NCI-H1048 (cell line): ENCODE measurements around the gene GMIP.
A peak's percentile ranks its signal among the peaks of the same experiment; 100 is the strongest.
"Not testable (repeated sequence)": the region's sequence is repeated elsewhere in the genome, so short reads cannot be mapped to it uniquely, and the experiment has no call there.

Source experiments
- DNase-seq: peaks from one replicate; lab custom pipeline; 2025; lab: John Stamatoyannopoulos, UW

The GMIP gene

DNA sequence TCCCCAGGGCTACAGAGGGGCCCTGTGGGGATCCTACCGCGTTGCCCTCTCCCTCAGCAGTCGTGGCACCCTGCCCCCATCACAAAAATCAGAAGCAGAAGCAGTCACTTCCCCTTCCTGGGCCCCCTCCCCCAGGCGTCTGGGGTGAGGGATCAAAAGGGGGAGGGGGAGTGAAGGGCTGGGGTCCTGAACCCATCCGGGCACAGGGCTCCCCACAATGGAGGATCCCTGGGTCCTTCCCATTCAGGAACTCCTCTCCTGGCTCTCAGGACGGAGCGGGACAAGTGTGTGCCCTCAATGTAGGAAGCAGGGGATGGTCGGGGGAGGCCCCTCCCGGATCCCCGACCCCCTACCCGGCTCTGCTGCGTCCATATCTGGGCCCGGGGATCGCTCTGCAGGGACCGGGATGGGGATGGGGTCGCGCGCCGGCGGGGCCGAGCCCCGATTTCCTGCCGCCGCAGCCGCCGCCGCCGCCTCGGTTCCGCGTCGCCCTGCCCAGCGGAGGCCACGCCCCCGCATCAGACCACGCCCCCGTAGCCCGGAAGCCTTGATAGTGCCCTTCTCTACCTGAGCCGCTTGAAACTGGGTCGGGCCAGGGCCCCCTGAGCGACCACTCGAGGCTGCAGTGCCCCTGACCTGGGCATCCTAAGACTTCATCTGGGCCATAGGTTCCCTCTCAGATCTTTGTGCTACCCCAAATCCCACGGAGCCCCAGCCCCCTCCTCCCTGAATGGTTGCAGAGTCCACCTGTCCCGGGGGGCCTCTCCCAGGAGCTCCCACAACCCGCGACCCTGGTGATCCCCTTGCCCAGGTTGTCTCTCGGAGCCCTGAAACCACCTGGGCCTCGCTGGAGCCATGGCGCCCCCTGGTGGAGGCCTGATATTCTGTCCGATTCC, at the start of gene GMIP:
GMIP (minus strand) TSS at position 500 of the 896 bp plus-strand sequence; CDS start at position 372, 128 bp downstream.
- DNase-seq: peak; percentile 30

GRCh38 chr19:19691683-19692082, 48.2 kb upstream of the GMIP start:
- DNase-seq: no peak

GRCh38 chr19:19689023-19689422, 45.6 kb upstream of the GMIP start:
- not testable (repeated sequence) for DNase-seq

DNA sequence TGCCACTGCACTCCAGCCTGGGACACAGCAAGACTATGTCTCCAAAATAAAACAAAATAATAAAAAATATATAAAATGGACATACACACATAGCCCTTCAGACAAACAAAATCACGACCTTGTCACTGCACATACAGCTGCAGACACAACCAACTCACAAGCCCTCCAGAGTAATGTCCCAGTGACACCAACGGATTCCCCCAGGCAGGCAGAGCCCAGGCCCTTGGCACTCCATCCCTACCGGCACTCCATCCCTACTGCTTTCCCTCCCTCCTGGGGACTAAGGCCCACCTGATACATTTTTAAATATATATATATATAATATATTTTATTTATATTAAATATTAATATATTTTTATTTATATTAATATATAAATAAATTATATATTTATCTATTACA, 43.6 kb upstream of the GMIP start:
- DNase-seq: no peak

DNA sequence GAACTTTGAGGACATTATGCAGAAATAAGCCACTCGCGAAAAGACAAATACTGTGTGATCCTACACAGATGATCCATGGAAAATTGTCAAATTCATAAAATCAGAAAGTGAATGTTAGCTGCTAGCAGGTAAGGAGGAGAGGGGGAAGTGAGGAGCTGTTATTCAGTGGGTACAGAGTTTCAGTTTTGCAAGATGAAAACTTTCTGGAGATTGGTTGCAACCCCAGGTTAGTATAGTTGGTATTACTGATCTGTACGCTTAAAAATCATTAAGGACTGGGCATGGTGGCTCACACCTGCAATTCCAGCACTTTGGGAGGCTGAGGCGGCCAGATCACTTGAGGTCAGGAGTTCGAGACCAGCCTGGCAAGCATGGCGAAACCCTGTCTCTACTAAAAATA, 43.1 kb upstream of the GMIP start:
- no peak for DNase-seq

- DNase-seq: not testable (repeated sequence)
Observed at GRCh38 chr19:19686119-19686518, 42.7 kb upstream of the GMIP start.

DNA sequence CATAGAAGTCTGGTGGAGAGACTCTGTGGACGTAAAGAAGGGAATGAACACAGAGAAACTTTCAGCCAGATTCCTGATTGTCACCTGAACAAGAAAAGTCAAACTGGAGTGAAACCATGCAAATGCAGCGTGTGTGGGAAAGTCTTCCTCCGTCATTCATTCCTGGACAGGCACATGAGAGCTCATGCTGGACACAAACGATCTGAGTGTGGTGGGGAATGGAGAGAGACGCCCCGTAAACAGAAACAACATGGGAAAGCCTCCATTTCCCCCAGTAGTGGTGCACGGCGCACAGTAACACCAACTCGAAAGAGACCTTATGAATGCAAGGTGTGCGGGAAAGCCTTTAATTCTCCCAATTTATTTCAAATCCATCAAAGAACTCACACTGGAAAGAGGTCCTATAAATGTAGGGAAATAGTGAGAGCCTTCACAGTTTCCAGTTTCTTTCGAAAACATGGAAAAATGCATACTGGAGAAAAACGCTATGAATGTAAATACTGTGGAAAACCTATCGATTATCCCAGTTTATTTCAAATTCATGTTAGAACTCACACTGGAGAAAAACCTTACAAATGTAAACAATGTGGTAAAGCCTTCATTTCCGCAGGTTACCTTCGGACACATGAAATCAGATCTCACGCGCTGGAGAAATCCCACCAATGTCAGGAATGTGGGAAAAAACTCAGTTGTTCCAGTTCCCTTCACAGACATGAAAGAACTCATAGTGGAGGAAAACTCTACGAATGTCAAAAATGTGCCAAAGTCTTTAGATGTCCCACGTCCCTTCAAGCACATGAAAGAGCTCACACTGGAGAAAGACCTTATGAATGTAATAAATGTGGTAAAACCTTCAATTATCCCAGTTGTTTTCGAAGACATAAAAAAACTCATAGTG, 36.0 kb upstream of the GMIP start:
- DNase-seq: no peak

DNA sequence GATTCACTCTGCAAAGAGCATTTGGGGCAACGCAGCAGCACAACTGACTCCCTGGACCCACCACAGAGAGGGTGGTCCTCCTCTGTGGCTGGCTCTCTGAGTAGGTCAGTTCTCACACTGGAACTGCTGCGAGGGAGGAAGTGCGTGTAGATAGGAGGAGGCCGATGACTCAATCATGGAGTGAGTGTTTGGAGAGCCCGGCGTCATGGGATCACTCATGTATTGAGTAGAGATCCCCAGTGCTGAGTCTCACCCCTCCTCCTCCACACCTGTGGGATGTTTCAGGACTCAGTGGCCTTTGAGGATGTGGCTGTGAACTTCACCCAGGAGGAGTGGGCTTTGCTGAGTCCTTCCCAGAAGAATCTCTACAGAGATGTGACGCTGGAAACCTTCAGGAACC, 34.1 kb upstream of the GMIP start:
- DNase-seq: no peak

DNA sequence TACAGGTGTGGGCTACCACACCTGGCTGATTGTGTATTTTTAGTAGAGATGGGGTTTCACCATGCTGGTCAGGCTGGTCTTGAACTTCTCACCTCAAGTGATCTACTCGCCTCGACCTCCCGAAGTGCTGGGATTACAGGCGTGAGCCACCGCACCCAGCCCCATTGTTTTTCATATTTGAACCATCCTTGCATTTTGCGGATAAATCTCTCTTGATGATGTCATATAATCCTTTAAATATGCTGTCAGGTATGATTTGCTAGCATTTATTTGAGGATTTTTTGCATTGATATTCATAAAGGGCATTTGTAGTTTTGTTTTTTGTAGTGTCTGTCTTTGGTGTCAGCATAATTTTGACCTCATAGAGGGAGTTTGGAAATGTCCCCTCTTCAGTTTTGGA, 30.9 kb upstream of the GMIP start:
- DNase-seq: no peak

- no peak for DNase-seq
Observed at GRCh38 chr19:19672816-19673215, 29.4 kb upstream of the GMIP start.

DNA sequence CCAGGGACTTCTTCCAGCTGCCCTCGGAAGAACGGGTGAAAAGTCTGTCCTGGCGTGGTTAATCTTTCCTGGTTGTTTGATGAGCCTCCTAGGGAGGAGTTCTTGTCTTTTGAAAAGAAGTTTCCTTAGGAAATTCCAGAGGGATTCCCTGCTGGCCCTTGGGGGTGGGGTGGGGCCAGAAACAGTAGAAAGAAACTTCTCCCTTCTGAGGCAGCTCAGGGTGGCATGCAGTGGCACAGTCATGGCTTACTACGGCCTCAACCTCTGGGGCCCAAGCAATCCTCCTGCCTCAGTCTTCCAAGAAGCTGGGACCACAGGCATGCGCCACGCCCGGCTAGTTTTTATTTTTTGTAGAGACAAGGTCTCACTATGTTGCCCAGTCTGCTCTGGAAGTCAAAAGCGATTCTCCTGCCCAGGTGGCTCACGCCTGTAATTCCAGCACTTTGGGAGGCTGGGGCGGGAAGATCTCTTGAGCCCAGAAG, 26.7 kb upstream of the GMIP start:
- DNase-seq: no peak

DNA sequence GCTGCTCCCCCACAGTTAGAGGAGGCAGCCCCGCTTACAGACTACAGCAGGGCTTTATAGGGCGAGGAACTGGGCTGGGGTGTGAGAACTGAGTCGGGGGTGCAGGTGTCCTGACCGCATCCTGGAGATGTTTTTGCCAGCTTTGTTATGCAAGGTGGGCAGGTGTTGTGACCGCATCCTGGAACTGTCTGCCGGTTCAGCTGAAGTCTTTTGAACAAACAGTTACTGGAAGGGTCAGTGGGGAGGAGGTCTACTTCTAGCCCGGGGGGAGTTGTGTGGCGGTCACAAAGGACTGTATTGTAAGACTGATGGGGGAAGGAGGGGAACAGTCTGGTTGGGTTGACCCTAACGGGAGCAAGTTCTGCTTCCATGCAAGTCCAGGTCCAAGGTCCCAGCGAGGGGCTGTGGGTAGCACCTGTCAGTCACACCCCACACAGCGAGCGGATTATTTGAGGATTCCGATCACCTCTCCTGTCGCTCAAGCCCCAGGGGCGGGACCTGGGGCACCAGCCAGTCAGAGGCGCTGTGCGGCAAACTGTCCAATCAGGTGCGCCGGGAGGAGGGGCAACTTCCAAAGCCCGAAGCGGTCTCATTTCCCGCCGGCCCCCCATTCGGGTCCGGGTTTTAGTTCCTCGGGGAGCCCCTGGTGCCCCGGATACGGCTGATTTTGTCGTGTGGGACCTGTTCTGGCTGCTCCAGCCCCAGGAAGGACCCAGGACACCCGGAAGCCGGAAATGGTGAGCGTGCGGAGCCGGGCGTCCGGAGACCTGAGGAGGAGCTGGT, 25.0 kb upstream of the GMIP start, which contains the start of gene ZNF101:
ZNF101 (plus strand) TSS at position 610 of the 783 bp plus-strand sequence; CDS start at position 735, 125 bp downstream.
- peak; percentile 96 for DNase-seq

DNA sequence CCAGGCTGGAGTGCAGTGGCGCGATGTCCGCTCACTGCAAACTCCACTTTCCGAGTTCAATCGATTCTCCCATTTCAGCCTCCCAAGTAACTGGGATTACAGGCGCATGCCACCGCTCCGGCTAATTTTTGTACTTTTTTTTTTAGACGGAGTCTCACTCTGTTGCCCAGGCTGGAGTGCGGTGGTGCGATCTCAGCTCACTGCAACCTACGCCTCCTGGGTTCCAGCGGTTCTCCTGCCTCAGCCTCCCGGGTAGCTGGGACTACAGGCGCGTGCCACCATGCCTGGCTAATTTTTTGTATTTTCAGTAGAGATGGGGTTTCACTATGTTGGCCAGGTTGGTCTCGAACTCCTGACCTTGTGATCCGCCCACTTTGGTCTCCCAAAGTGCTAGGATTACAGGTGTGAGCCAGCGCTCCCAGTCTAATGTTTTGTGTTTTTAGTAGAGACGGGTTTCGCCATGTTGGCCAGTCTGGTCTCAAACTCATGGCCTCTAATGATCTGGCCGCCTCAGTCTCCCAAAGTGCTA, 22.0 kb upstream of the GMIP start:
- DNase-seq: not testable (repeated sequence)

- DNase-seq: peak; percentile 95
Observed at GRCh38 chr19:19663256-19664120, 20.0 kb upstream of the GMIP start, which contains the start of gene ATP13A1. ATP13A1 (minus strand) TSS chr19:19663676; CDS start chr19:19663666, 10 bp downstream.

DNA sequence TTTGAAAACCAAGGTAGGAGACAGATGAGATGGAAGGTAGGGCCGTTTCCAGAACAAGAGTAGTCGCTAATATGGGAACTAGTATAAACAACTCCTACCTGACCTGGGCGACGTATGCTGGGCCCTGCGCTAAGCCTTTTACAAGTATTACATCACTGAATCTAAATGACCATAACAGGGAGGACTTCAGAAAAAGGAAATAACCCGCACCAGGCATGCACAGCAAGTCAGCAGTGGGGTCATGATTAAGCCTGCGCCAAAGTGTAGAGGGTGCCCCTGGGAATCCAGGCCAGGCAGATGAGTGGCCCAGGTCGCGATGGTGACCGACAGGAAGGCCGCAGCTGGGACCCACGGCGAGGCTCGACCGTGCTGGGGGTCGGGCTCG, 19.4 kb upstream of the GMIP start:
- DNase-seq: no peak

- no peak for DNase-seq
Observed at GRCh38 chr19:19662344-19662743, 18.9 kb upstream of the GMIP start.

- DNase-seq: no peak
Observed at GRCh38 chr19:19661675-19662251, 18.3 kb upstream of the GMIP start.

- DNase-seq: no peak
Observed at GRCh38 chr19:19661141-19661674, 17.8 kb upstream of the GMIP start.

DNA sequence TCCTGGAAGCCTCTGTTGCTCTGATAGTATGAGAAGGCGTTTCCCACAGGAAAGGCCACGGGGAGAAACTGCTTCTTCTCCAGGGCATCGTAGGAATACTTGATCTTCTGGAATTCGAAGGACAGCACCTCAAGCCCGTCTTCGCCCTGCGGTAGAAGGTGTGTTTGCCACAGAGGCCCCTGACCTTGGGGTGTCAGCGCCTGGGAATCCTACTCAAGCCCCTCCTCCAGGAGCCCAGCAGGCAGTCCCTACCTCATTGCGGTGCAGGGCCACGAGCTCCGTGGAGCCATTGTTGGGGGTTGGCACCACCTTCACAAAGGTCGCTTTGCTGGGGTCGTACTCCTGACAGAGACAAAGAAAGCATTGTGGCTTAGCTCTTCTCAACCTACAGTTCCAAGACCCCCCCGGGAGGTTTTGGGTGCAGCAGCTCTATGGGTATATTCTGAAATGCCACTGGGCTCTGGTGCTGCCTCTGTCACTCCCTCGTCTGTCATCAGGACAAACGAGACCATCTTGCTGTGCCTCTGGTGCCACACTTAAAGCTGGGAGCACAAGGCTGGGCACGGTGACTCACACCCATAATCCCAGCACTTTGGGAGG, 16.3 kb upstream of the GMIP start:
- DNase-seq: no peak
